AG09319 (cell line): Measurements from ENCODE around the gene TMEM215.
"Not testable (repeated sequence)": the region's sequence is repeated elsewhere in the genome, so short reads cannot be mapped to it uniquely, and the experiment has no call there.

Source experiments
- DNase-seq: peaks from one replicate; pipeline ENCODE4 v3.0.0-alpha.2; 2010; ENCODE audit warnings: low read depth; ENCODE audit errors: extremely low read depth
- CTCF ChIP-seq: IDR thresholded peaks from 2 replicates; pipeline ENCODE4 v1.5.1; 2011; ENCODE audit warnings: low read depth, mild to moderate bottlenecking, inconsistent platforms, low read length, moderate library complexity

Gene TMEM215

GRCh38 chr9:32755730-32756129 lies 27.6 kb upstream of the TMEM215 start:
- no peak for DNase-seq
- TF ChIP-seq CTCF, result no peak

GRCh38 chr9:32764139-32764538 lies 19.2 kb upstream of the TMEM215 start:
- no peak for TF ChIP-seq CTCF
- DNase-seq, result no peak

GRCh38 chr9:32775283-32775682 lies 8.1 kb upstream of the TMEM215 start:
- DNase-seq, result no peak
- TF ChIP-seq CTCF, result no peak

GRCh38 chr9:32776201-32776600 lies 7.1 kb upstream of the TMEM215 start:
- no peak for DNase-seq
- no peak for TF ChIP-seq CTCF

- no peak for TF ChIP-seq CTCF
- no peak for DNase-seq
Observed at GRCh38 chr9:32782476-32783167, 718 bp upstream of the TMEM215 start.

- DNase-seq, result no peak
- TF ChIP-seq CTCF, result no peak
Observed at GRCh38 chr9:32787816-32788215, 4.5 kb downstream of the TMEM215 start.

GRCh38 chr9:32796015-32796414 lies 12.7 kb downstream of the TMEM215 start:
- DNase-seq, result not testable (repeated sequence)

GRCh38 chr9:32801530-32801929 lies 18.2 kb downstream of the TMEM215 start:
- no peak for TF ChIP-seq CTCF
- no peak for DNase-seq
